DND-41 (cell line): ENCODE measurements around the gene DCDC1.

Experiments
- EZH2 ChIP-seq: IDR thresholded peaks from 3 replicates; pipeline ENCODE4 v1.6.1; 2012; ENCODE audit warnings: borderline replicate concordance, low read depth, mild to moderate bottlenecking, moderate library complexity, low read length, inconsistent platforms; ENCODE audit not compliant: severe bottlenecking
- TF ChIP-seq, protein P1 (sequence below): IDR thresholded peaks from 2 replicates; pipeline ENCODE4 v1.5.1; 2012; ENCODE audit warnings: borderline replicate concordance, low read length, moderate library complexity, mild to moderate bottlenecking; ENCODE audit not compliant: poor library complexity, severe bottlenecking; ENCODE audit errors: extremely low read depth

DNA sequence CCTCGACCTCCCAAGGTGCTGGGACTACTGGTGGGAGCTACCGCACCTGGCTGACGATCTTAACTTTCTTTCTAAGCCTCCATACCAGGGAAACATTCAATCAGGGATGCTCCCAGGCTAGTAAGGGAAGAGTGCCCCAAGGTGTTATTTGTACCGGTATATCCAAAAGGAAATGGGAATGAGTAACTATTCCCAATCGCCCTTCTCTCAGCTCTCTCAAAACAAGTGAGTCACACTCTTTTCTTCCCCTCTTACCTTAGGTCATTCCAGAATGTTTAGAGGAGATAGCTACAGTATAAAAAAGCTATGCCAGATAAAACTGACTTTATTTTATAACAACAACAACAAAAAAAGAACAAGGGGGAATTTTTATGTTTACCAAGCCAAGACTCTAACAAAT is 13.7 kb downstream of the DCDC1 start:
- TF ChIP-seq EZH2 = no peak
- TF ChIP-seq, protein P1, sequence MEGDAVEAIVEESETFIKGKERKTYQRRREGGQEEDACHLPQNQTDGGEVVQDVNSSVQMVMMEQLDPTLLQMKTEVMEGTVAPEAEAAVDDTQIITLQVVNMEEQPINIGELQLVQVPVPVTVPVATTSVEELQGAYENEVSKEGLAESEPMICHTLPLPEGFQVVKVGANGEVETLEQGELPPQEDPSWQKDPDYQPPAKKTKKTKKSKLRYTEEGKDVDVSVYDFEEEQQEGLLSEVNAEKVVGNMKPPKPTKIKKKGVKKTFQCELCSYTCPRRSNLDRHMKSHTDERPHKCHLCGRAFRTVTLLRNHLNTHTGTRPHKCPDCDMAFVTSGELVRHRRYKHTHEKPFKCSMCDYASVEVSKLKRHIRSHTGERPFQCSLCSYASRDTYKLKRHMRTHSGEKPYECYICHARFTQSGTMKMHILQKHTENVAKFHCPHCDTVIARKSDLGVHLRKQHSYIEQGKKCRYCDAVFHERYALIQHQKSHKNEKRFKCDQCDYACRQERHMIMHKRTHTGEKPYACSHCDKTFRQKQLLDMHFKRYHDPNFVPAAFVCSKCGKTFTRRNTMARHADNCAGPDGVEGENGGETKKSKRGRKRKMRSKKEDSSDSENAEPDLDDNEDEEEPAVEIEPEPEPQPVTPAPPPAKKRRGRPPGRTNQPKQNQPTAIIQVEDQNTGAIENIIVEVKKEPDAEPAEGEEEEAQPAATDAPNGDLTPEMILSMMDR = no peak
